Memory B cell (primary cell): ENCODE results near the gene C2orf72.
A peak's percentile ranks its signal among the peaks of the same experiment; 100 is the strongest.

Experiments used
- ATAC-seq: fragments of 150-1000 bp; cut with Tn5 transposase; 2 replicates; pipeline ENCODE4 v1.10.0; 2021; ENCODE audit warnings: low read depth, mild to moderate bottlenecking, moderate library complexity
- DNase-seq, 2 donors: peaks; one replicate each; pipeline ENCODE4 v3.0.0; 2022; ENCODE audit warnings: low spot score in 2 of 2
- H3K27ac Mint-ChIP-seq: one replicate; pipeline ENCODE4 v1.8.0; 2022; ENCODE audit warnings: mild to moderate bottlenecking, moderate library complexity, mixed read lengths
- H3K27me3 Mint-ChIP-seq: one replicate; pipeline ENCODE4 v1.8.0; 2022; ENCODE audit warnings: mixed read lengths
- H3K36me3 Mint-ChIP-seq: one replicate; pipeline ENCODE4 v1.8.0; 2022; ENCODE audit warnings: mild to moderate bottlenecking, mixed read lengths
- H3K4me1 Mint-ChIP-seq: one replicate; pipeline ENCODE4 v1.8.0; 2022; ENCODE audit warnings: mixed read lengths
- H3K4me3 Mint-ChIP-seq: one replicate; pipeline ENCODE4 v1.8.0; 2022; ENCODE audit warnings: mild to moderate bottlenecking, moderate library complexity, mixed read lengths
- H3K9me3 Mint-ChIP-seq: one replicate; pipeline ENCODE4 v1.8.0; 2022; ENCODE audit warnings: mixed read lengths

The C2orf72 gene

GRCh38 chr2:231043796-231044195, 6.5 kb downstream of the C2orf72 start:
- H3K9me3 Mint-ChIP-seq = no peaks in the 10 kb centered on the region
- no peaks in the 10 kb centered on the region for H3K36me3 Mint-ChIP-seq
- H3K4me1 Mint-ChIP-seq = no peaks in the 10 kb centered on the region
- no peak overlapping the region for H3K4me3 Mint-ChIP-seq
- H3K27ac Mint-ChIP-seq = no peak overlapping the region
- ATAC-seq (no peak), DNase-seq (no peak)
- H3K27me3 Mint-ChIP-seq = peaks cover 15% of the 10 kb centered on the region

GRCh38 chr2:231046916-231047273, 9.6 kb downstream of the C2orf72 start:
- ATAC-seq = no peak
- H3K9me3 Mint-ChIP-seq = no peaks in the 10 kb centered on the region
- H3K4me3 Mint-ChIP-seq = no peak overlapping the region
- no peak for DNase-seq
- peaks cover under 1% of the 10 kb centered on the region for H3K27me3 Mint-ChIP-seq
- H3K4me1 Mint-ChIP-seq = no peaks in the 10 kb centered on the region
- H3K27ac Mint-ChIP-seq = no peak overlapping the region
- no peaks in the 10 kb centered on the region for H3K36me3 Mint-ChIP-seq

GRCh38 chr2:231047274-231047922, 10.1 kb downstream of the C2orf72 start:
- Mint-ChIP-seq H3K27ac (no peak overlapping the region), H3K4me1 (peaks cover 2% of the 10 kb centered on the region), H3K4me3 (no peak overlapping the region), H3K36me3 (no peaks in the 10 kb centered on the region), H3K9me3 (no peaks in the 10 kb centered on the region), H3K27me3 (no peaks in the 10 kb centered on the region)
- DNase-seq (no peak), ATAC-seq (no peak)

GRCh38 chr2:231047923-231048915, 10.9 kb downstream of the C2orf72 start:
- ATAC-seq (no peak), DNase-seq (no peak)
- H3K36me3 Mint-ChIP-seq = no peaks in the 10 kb centered on the region
- H3K27me3 Mint-ChIP-seq = no peaks in the 10 kb centered on the region
- H3K9me3 Mint-ChIP-seq = no peaks in the 10 kb centered on the region
- H3K4me1 Mint-ChIP-seq = peaks cover 7% of the 10 kb centered on the region
- no peak overlapping the region for H3K4me3 Mint-ChIP-seq
- no peak overlapping the region for H3K27ac Mint-ChIP-seq

GRCh38 chr2:231049286-231050017, 12.1 kb downstream of the C2orf72 start:
- no peaks in the 10 kb centered on the region for H3K9me3 Mint-ChIP-seq
- no peak overlapping the region for H3K27ac Mint-ChIP-seq
- H3K4me1 Mint-ChIP-seq = peaks cover 10% of the 10 kb centered on the region
- H3K36me3 Mint-ChIP-seq = no peaks in the 10 kb centered on the region
- H3K27me3 Mint-ChIP-seq = peaks cover 6% of the 10 kb centered on the region
- no peak overlapping the region for H3K4me3 Mint-ChIP-seq
- ATAC-seq (no peak), DNase-seq (no peak)

- H3K9me3 Mint-ChIP-seq = no peaks in the 10 kb centered on the region
Measured at GRCh38 chr2:231050018-231050901, 12.9 kb downstream of the C2orf72 start.

GRCh38 chr2:231051116-231051515, 13.8 kb downstream of the C2orf72 start:
- Mint-ChIP-seq H3K4me3 (no peak overlapping the region), H3K9me3 (no peaks in the 10 kb centered on the region), H3K27ac (no peak overlapping the region), H3K4me1 (peaks cover 10% of the 10 kb centered on the region), H3K27me3 (peaks cover 6% of the 10 kb centered on the region), H3K36me3 (no peaks in the 10 kb centered on the region)
- no peak for ATAC-seq
- DNase-seq = no peak

More at GRCh38 chr2:231050018-231050901, 12.9 kb downstream of the C2orf72 start:
- Mint-ChIP-seq H3K4me1 (peaks cover 10% of the 10 kb centered on the region), H3K27me3 (peaks cover 6% of the 10 kb centered on the region), H3K27ac (no peak overlapping the region), H3K36me3 (no peaks in the 10 kb centered on the region), H3K4me3 (no peak overlapping the region)
- ATAC-seq = no peak
- DNase-seq = no peak

GRCh38 chr2:231052494-231053451, 15.4 kb downstream of the C2orf72 start:
- Mint-ChIP-seq H3K36me3 (no peaks in the 10 kb centered on the region), H3K9me3 (no peaks in the 10 kb centered on the region), H3K27me3 (peaks cover 6% of the 10 kb centered on the region), H3K4me1 (peaks cover 13% of the 10 kb centered on the region), H3K4me3 (peak overlapping the region; percentile 95), H3K27ac (no peak overlapping the region)
- ATAC-seq (peak; percentile 65), DNase-seq (peak; percentile 73 to 75)

- Mint-ChIP-seq H3K36me3 (no peaks in the 10 kb centered on the region), H3K4me3 (no peak overlapping the region), H3K4me1 (peaks cover 23% of the 10 kb centered on the region), H3K27ac (no peak overlapping the region), H3K9me3 (no peaks in the 10 kb centered on the region), H3K27me3 (peaks cover 6% of the 10 kb centered on the region)
- ATAC-seq (no peak), DNase-seq (no peak)
Measured at GRCh38 chr2:231053846-231054245, 16.5 kb downstream of the C2orf72 start.

- H3K4me3 Mint-ChIP-seq = peak within 1 kb of the TSS; percentile 100
- DNase-seq (peak; percentile 97), ATAC-seq (peak; percentile 81)
- peak within 1 kb of the TSS; percentile 98 for H3K27ac Mint-ChIP-seq
- peaks cover 6% of the 10 kb centered on the region for H3K27me3 Mint-ChIP-seq
- peaks cover 34% of the 10 kb centered on the region for H3K4me1 Mint-ChIP-seq
- peaks cover 1% of the 10 kb centered on the region for H3K36me3 Mint-ChIP-seq
- no peaks in the 10 kb centered on the region for H3K9me3 Mint-ChIP-seq
Measured at GRCh38 chr2:231056453-231057416, 19.4 kb downstream of the C2orf72 start, which contains the start of gene PSMD1. Gene PSMD1 (plus strand): TSS chr2:231056867. CDS start chr2:231057026, 159 bp downstream.

- Mint-ChIP-seq H3K4me1 (peaks cover 32% of the 10 kb centered on the region), H3K4me3 (peak overlapping the region; percentile 100), H3K9me3 (no peaks in the 10 kb centered on the region), H3K27me3 (peaks cover 6% of the 10 kb centered on the region), H3K36me3 (peaks cover 6% of the 10 kb centered on the region), H3K27ac (peak overlapping the region; percentile 98)
- no peak for DNase-seq
- ATAC-seq = no peak
Measured at GRCh38 chr2:231057590-231057989, 20.3 kb downstream of the C2orf72 start.
